Glutamatergic neuron (in vitro differentiated cells): ENCODE measurements around the gene NLRP4. TPM values are rescaled to one million over a fixed set of nuclear protein-coding genes. Genes with fewer than 3 reads are reported as not detected.

ENCODE experiments used
- DNase-seq: peaks from one replicate; pipeline ENCODE4 v3.0.0; 2022
- H3K27ac Mint-ChIP-seq: one replicate; pipeline ENCODE4 v1.8.0; 2020; ENCODE audit warnings: mild to moderate bottlenecking, mixed read lengths, inconsistent platforms; ENCODE audit not compliant: unreplicated experiment
- H3K27me3 Mint-ChIP-seq: one replicate; pipeline ENCODE4 v1.8.0; 2020; ENCODE audit warnings: mild to moderate bottlenecking, moderate library complexity, mixed read lengths, inconsistent platforms; ENCODE audit not compliant: unreplicated experiment
- H3K36me3 Mint-ChIP-seq: one replicate; pipeline ENCODE4 v1.8.0; 2020; ENCODE audit warnings: mild to moderate bottlenecking, mixed read lengths, inconsistent platforms; ENCODE audit not compliant: unreplicated experiment
- H3K4me1 Mint-ChIP-seq: one replicate; pipeline ENCODE4 v1.8.0; 2020; ENCODE audit warnings: mild to moderate bottlenecking, low read depth, mixed read lengths, inconsistent platforms; ENCODE audit not compliant: unreplicated experiment
- H3K4me3 Mint-ChIP-seq: one replicate; pipeline ENCODE4 v1.8.0; 2020; ENCODE audit warnings: mild to moderate bottlenecking, mixed read lengths, inconsistent platforms; ENCODE audit not compliant: unreplicated experiment
- H3K9me3 Mint-ChIP-seq: one replicate; pipeline ENCODE4 v1.8.0; 2020; ENCODE audit warnings: mild to moderate bottlenecking, moderate library complexity, mixed read lengths, inconsistent platforms; ENCODE audit not compliant: unreplicated experiment
- CTCF ChIP-seq: fragments of 200-600 bp; sonication (generic); IDR thresholded peaks from one replicate; pipeline ENCODE4 v1.5.0; 2021; ENCODE audit not compliant: partially characterized antibody, unreplicated experiment
- total RNA-seq: library from RNA; stranded (reverse); fragmentation: NEBNext Ultra II Directional; extraction: Animal tissue kit (Norgen Biotek cat#: 25700); gene quantifications from one replicate; pipeline ENCODE4 v1.2.1, GENCODE V29; 2021; ENCODE audit not compliant: unreplicated experiment

The NLRP4 gene
- total RNA-seq, 1 donor from 2014 or later: not detected

GRCh38 chr19:55930996-55931515, 94.7 kb downstream of the NLRP4 start:
- DNase-seq: no peak
- H3K4me3 Mint-ChIP-seq: no peak overlapping the region
- H3K27me3 Mint-ChIP-seq: no peaks in the 10 kb centered on the region
- H3K36me3 Mint-ChIP-seq: peaks cover 14% of the 10 kb centered on the region
- no peak overlapping the region for H3K27ac Mint-ChIP-seq
- no peaks in the 10 kb centered on the region for H3K4me1 Mint-ChIP-seq
- peaks cover 23% of the 10 kb centered on the region for H3K9me3 Mint-ChIP-seq
- TF ChIP-seq CTCF: no peak

Other genes with a start within 250 kb of the NLRP4 start
- gene FIZ1, start 237.0 kb upstream of the NLRP4 start, total RNA-seq: 26.0 TPM
- 6.7 TPM for gene ZNF524, start 236.3 kb upstream of the NLRP4 start, total RNA-seq
- gene ZNF865, start 230.9 kb upstream of the NLRP4 start, total RNA-seq: 14.6 TPM
- gene ZNF784, start 212.0 kb upstream of the NLRP4 start, total RNA-seq: 8.4 TPM
- gene ZNF580, start 195.5 kb upstream of the NLRP4 start, total RNA-seq: 43.6 TPM
- gene ZNF581, start 192.9 kb upstream of the NLRP4 start, total RNA-seq: 31.0 TPM
- gene CCDC106, start 188.3 kb upstream of the NLRP4 start, total RNA-seq: 32.1 TPM
- 216 TPM for gene U2AF2, start 181.5 kb upstream of the NLRP4 start, total RNA-seq
- gene EPN1, start 161.3 kb upstream of the NLRP4 start, total RNA-seq: 150 TPM
- gene NLRP9, start 98.1 kb upstream of the NLRP4 start, total RNA-seq: not detected
- not detected for gene RFPL4A, start 77.4 kb upstream of the NLRP4 start, total RNA-seq
- gene RFPL4AL1, start 67.4 kb upstream of the NLRP4 start, total RNA-seq: 0.96 TPM
- gene NLRP11, start 4.5 kb upstream of the NLRP4 start, total RNA-seq: 0.34 TPM
- gene NLRP13, start 95.8 kb downstream of the NLRP4 start, total RNA-seq: not detected
- not detected for gene NLRP8, start 111.3 kb downstream of the NLRP4 start, total RNA-seq
- not detected for gene NLRP5, start 150.2 kb downstream of the NLRP4 start, total RNA-seq